WI38 (cell line): ENCODE measurements around the gene HOXA2.
A peak's percentile ranks its signal among the peaks of the same experiment; 100 is the strongest.

Experiments used
- H3K4me3 ChIP-seq: 2 replicates; pipeline ENCODE4 v1.5.1; 2011; ENCODE audit warnings: low read depth, mild to moderate bottlenecking, control low read depth, low read length
- CTCF ChIP-seq: IDR thresholded peaks from 2 replicates; pipeline ENCODE4 v1.5.1; 2012; ENCODE audit warnings: low read depth, mild to moderate bottlenecking, control low read depth, low read length

Gene HOXA2

GRCh38 chr7:27126596-27127327, 24.3 kb upstream of the HOXA2 start:
- H3K4me3 ChIP-seq: no peak overlapping the region
- no peak for TF ChIP-seq CTCF

DNA sequence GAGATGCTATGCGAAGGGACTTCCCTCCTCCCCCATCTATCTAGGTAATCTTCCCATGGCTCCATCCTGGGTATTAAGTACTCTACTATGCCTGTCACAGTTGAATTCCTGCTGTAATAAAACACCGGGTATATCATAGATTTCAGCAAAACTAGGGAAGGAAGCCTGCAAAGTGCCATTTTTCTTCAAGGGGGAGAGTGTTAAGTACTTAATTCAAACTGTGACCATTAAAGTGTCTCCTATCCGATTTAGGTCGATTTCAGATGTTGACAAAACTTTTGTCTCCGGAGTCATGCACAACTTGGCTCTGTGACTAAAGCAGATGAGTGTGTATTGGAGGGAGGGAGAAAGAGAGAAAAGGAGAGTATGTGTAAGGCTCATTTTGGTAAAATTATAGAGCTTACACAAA, 23.5 kb upstream of the HOXA2 start:
- H3K4me3 ChIP-seq: no peak overlapping the region
- TF ChIP-seq CTCF: no peak

- TF ChIP-seq CTCF: no peak
- H3K4me3 ChIP-seq: no peak overlapping the region
Observed at GRCh38 chr7:27124902-27125689, 22.6 kb upstream of the HOXA2 start.

GRCh38 chr7:27124096-27124901, 21.8 kb upstream of the HOXA2 start:
- TF ChIP-seq CTCF: no peak
- H3K4me3 ChIP-seq: peak overlapping the region; percentile 46

DNA sequence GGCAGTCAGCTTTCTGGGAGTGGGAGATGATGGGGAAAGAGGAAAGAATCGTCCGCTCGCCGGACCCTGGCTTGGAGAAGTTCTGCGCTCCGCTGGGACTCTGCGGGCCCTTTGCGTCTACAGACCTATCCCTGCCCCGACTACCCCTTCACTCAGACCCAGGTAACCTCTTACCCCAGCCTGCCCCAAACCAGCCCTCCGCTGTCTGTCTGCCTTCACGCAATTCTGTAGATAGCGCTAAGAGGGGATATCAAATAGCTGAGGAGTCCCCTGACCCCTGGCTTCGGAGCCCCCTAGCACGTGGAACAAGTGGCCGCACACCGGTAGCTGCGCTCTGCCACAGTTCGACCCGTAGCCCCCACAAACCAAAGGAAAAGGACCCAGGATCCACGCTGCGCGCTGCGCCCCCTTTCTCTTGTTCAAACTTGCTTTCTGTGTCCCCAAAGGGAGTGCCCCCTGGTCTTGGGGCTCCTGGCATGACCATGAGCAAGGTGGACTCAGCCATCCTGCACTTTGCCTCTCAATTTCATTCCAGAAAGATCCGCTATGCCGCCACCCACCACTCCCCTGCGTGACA, 21.1 kb upstream of the HOXA2 start:
- TF ChIP-seq CTCF: no peak
- peak overlapping the region; percentile 46 for H3K4me3 ChIP-seq

DNA sequence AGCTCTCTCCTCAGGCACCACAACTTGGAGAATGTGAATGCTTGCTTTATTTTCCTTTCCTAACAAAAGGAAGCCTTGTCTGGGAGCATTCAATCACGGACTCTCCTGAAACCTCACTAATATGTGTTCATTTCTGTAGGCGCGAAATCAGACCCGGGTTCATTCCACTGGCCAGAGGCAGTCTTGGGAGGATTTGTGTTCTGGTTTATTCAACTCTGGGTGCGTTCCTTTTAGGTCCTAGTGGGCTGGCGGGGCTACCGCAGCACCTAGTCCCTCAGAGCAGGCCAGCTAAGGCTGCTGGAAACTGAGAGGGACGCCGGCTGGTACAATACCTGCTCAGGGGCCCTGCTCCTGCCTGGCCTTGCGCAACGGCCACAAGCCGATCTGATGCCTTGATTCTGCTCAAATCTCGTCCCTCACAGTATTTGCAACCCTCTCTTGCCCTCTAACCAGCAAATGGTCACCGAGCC, 20.6 kb upstream of the HOXA2 start:
- no peak for TF ChIP-seq CTCF
- H3K4me3 ChIP-seq: peak overlapping the region; percentile 46
